Adipocyte (in vitro differentiated cells): ENCODE results near the gene ZNF846.

Experiments used
- DNase-seq: peaks from one replicate; pipeline ENCODE4 v3.0.0-alpha.2; 2015; ENCODE audit warnings: low read depth
- H3K27me3 ChIP-seq: replicated peaks from 2 replicates; pipeline ENCODE4 v1.7.0; 2013; ENCODE audit warnings: mild to moderate bottlenecking, low read length, moderate library complexity; ENCODE audit not compliant: control insufficient read depth, insufficient read depth
- H3K36me3 ChIP-seq: 2 replicates; pipeline ENCODE4 v1.7.0; 2013; ENCODE audit warnings: low read length, mild to moderate bottlenecking, moderate library complexity; ENCODE audit not compliant: control insufficient read depth, insufficient read depth, severe bottlenecking
- H3K4me1 ChIP-seq: 2 replicates; pipeline ENCODE4 v1.7.0; 2013; ENCODE audit warnings: mild to moderate bottlenecking, low read length, moderate library complexity; ENCODE audit not compliant: control insufficient read depth, insufficient read depth
- H3K4me3 ChIP-seq: 2 replicates; pipeline ENCODE4 v1.7.0; 2013; ENCODE audit warnings: mild to moderate bottlenecking, low read length, moderate library complexity
- H3K9ac ChIP-seq: 2 replicates; pipeline ENCODE4 v1.7.0; 2013; ENCODE audit warnings: mild to moderate bottlenecking, low read length, moderate library complexity
- H3K9me3 ChIP-seq: 2 replicates; pipeline ENCODE4 v1.7.0; 2013; ENCODE audit warnings: mild to moderate bottlenecking, low read length, moderate library complexity; ENCODE audit not compliant: control insufficient read depth

Gene ZNF846

DNA sequence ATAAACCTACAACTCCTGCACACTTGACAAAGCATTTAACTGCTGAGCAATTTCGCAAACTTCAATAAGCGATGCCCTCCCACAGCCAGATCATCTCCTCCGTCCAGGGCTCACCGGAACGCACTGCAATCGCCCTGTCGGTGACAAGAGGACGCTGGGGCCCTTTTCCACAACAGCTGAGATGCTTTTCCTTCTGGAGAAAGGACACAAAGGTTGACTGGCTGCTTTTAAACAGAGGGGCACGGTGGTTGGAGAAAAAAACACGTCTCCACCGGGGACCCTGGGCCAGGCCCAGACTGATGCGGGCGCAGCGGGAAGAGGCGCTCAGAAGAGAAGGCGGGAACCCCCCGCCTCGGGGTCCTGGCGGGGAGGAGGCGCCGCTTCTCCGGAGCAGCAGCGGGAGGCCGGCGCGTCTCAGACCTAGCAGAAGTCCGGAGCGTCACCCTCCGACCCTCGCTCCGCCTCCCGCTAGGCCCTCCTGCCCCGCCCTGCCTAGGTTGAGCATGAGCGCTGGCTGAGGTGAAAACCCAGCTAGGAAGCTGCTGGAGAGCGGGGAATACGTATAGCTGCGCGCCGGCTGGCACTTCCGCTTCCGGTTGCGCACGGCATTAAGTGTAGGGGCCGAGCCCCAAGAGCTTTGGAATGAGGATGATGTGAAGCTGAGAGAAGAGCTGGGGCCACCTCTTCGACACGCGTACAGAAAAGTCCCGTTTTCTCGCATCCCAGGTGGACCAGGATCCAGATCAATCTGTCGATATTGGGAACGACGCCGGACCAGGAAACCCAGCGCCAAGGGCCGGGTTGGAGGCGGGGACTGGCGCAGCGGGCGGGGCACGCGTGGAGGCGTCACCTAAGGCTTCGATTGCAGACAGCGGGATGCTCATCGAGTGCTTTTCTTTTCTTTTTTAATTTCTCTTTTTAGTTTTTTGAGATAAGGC, at the start of gene ZNF846:
Gene ZNF846, minus strand, starts transcription at position 564 of the 938 bp plus-strand sequence. CDS start 3,788 bp downstream, outside the sequence.
- Histone ChIP-seq H3K4me1 (peaks cover 7% of the 10 kb centered on the region), H3K4me3 (peak within 1 kb of the TSS; percentile 97), H3K9ac (peak within 1 kb of the TSS; percentile 95), H3K9me3 (peaks cover 3% of the 10 kb centered on the region), H3K27me3 (no peaks in the 10 kb centered on the region), H3K36me3 (peaks cover 10% of the 10 kb centered on the region)
- peak; percentile 97 for DNase-seq

DNA sequence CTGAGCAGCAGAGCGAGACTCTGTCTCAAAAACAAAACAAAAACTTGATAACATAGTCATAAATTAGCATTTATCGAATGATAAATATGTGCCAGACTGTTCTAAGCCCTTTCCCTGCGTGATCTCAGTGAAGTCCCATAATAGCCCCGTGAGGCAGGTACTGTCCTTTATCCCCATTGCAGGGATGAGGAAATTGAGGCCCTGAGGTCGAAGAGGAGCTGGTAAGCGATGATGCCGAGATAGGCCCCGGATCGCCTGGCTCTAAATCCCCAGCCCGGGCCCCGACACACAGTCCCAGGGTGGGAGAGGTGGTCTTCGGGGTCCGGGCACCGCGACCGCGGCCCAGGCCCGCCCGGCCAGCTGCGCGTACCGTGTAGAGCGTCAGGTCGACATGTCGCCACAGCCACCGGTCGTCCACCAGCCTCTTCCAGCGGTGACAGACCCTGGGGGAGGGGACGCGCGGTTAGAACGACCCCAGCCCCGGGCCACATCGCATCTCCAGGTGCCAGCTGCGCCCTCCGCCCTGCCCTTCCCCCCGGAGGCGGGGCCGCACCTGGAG, 49.7 kb upstream of the ZNF846 start:
- no peaks in the 10 kb centered on the region for H3K27me3 ChIP-seq
- no peaks in the 10 kb centered on the region for H3K9me3 ChIP-seq
- H3K36me3 ChIP-seq: peaks cover 4% of the 10 kb centered on the region
- peak overlapping the region; percentile 97 for H3K9ac ChIP-seq
- no peak for DNase-seq
- peak overlapping the region; percentile 97 for H3K4me3 ChIP-seq
- peaks cover 17% of the 10 kb centered on the region for H3K4me1 ChIP-seq

DNA sequence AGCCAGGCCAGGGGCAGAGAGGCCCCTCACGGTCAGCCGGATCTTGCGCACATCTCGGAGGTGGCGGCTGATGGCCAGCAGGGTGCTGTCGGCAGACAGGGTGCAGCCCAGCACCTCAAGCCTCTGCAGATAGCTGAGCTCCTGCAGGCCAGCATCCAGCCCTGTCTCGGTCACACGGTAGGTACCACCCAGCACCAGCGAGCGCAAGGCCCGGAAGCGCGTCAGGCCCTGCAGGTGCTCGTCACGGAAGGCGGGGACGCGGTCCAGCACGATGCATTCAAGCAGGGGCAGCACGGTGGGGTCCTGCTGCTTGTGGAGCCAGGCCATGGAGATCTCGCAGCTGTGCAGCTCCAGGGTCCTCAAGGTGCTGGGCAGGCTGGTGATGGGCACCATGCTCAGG, 42.6 kb upstream of the ZNF846 start:
- Histone ChIP-seq H3K27me3 (no peaks in the 10 kb centered on the region), H3K4me3 (no peak overlapping the region), H3K9me3 (no peaks in the 10 kb centered on the region), H3K4me1 (no peaks in the 10 kb centered on the region), H3K9ac (no peak overlapping the region), H3K36me3 (peaks cover 63% of the 10 kb centered on the region)
- DNase-seq: no peak

DNA sequence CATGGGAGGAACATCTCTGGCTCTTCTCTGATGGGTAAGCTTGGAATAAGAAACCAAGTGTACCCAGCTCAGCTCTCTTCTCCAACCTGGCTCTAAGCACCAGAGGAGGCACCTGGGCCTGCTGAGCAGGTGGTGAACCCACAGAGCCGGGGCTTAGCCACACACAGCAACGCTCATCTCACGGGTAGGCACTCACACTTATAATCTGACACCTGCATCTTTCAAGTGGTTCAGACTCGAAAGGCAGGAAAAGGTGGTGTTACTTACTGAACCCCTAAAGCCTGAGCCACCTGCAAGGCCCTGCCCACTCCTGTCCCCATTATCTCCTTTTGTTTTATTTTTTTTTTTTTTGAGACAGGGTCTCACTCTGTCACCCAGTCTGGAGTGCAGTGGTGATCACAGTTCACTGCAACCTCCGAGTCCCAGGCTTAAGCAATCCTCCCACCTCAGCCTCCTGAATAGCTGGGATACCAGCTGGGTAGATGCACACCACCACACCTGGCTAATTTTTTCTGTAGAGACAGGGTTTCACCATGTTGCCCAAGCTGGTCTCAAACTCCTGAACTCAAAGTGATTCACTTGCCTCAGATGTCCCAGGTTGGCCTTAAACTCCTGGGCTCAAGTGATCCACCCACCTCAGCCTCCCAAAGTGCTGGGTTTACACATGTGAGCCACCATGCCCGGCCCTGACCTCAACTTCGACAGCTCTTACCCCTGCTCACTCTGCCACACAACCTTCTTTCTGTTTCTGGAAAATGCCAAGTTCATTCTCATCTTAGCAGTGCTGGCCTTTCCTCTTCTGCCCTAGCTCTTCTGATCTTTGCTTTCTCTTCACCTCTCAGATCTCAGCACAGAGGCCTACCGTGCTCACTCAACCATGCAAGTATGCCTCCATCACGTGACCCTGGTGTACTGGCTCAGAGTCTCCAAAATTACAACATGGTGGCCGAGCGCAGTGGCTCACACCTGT, 40.6 kb upstream of the ZNF846 start:
- no peak overlapping the region for H3K4me3 ChIP-seq
- H3K27me3 ChIP-seq: no peaks in the 10 kb centered on the region
- no peak for DNase-seq
- H3K36me3 ChIP-seq: peaks cover 77% of the 10 kb centered on the region
- H3K9ac ChIP-seq: no peak overlapping the region
- H3K9me3 ChIP-seq: no peaks in the 10 kb centered on the region
- no peaks in the 10 kb centered on the region for H3K4me1 ChIP-seq

DNA sequence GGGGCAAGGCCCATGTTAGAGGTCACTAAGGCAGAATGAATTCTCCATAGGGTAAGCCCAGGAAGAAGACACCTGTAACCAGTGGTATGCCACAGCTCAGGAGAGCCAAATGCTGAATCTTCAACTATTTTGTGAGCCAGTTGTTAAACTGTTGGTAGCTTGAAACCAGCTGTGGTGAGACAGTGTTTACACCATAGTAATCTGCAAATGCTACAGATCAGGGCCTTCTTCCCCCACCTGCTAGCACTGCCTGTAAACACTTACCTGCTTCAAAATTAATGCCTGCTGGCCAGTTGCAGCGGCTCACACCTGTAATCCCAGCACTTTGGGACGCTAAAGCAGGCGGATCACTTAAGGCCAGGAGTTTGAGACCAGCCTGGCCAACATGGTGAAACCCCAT, 38.3 kb upstream of the ZNF846 start:
- Histone ChIP-seq H3K9ac (no peak overlapping the region), H3K9me3 (no peaks in the 10 kb centered on the region), H3K4me3 (no peak overlapping the region), H3K27me3 (no peaks in the 10 kb centered on the region), H3K36me3 (peaks cover 77% of the 10 kb centered on the region), H3K4me1 (no peaks in the 10 kb centered on the region)
- no peak for DNase-seq

DNA sequence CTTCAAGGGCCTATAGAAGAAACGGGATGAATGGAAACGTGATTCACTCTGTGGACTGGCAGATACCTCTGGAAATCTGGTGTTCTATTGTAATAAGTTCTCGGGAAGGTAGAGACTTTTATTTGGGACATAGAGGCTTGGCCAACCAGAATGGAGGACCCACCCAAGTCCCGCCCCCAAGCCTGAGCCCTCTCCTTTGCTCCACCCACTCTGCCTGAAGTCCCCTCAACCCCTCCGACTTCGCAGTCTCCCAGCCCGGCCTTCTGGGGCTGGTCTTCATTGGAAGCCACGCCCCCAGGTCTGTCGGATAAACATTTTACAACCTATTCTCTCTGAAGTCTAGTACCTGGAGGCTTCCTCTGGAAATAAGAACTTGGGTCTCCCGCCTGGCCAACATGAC, 33.4 kb upstream of the ZNF846 start:
- no peaks in the 10 kb centered on the region for H3K4me1 ChIP-seq
- no peak for DNase-seq
- H3K27me3 ChIP-seq: no peaks in the 10 kb centered on the region
- H3K9ac ChIP-seq: no peak overlapping the region
- H3K4me3 ChIP-seq: no peak overlapping the region
- H3K9me3 ChIP-seq: no peaks in the 10 kb centered on the region
- peaks cover 33% of the 10 kb centered on the region for H3K36me3 ChIP-seq

DNA sequence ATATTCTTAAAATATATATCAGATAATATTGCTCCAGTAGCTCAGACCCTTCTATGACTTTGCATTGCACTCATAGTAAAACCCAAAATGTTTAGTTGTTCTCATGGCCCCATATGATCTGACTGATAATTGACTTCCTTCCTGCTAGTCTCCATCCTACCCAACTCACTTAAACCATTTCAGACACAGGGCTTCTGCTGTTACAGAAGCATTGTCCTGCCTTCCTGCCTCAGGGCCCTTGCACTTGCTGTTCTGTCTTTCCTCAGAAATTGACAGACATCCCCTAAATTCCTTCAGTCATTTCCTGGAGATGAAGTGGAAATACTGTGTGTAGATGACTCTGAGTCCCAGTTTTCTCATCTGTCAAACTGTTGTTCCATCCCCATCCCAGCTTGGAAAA, 30.6 kb upstream of the ZNF846 start:
- no peaks in the 10 kb centered on the region for H3K4me1 ChIP-seq
- no peaks in the 10 kb centered on the region for H3K9me3 ChIP-seq
- DNase-seq: no peak
- peaks cover 10% of the 10 kb centered on the region for H3K36me3 ChIP-seq
- H3K4me3 ChIP-seq: no peak overlapping the region
- H3K9ac ChIP-seq: no peak overlapping the region
- no peaks in the 10 kb centered on the region for H3K27me3 ChIP-seq

DNA sequence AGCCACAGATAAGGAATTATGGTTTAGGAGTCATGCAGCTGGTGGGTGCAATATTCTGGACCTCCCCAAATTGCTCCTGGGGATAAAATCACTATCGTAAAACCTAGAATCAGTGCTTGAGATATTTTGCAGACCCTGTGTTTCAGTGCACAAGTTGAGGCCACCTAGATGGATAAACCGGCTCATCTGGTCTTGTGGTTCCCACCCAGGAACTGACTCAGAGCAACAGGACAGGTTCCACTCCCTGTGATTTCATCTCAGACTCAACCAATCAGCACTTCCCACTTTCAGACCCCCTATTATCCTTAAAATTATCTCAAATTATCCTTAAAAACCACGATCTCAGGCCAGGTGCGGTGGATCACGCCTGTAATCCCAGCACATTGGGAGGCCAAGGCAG, 29.3 kb upstream of the ZNF846 start:
- Histone ChIP-seq H3K27me3 (no peaks in the 10 kb centered on the region), H3K4me3 (no peak overlapping the region), H3K4me1 (no peaks in the 10 kb centered on the region), H3K9ac (no peak overlapping the region), H3K36me3 (no peaks in the 10 kb centered on the region), H3K9me3 (no peaks in the 10 kb centered on the region)
- no peak for DNase-seq

DNA sequence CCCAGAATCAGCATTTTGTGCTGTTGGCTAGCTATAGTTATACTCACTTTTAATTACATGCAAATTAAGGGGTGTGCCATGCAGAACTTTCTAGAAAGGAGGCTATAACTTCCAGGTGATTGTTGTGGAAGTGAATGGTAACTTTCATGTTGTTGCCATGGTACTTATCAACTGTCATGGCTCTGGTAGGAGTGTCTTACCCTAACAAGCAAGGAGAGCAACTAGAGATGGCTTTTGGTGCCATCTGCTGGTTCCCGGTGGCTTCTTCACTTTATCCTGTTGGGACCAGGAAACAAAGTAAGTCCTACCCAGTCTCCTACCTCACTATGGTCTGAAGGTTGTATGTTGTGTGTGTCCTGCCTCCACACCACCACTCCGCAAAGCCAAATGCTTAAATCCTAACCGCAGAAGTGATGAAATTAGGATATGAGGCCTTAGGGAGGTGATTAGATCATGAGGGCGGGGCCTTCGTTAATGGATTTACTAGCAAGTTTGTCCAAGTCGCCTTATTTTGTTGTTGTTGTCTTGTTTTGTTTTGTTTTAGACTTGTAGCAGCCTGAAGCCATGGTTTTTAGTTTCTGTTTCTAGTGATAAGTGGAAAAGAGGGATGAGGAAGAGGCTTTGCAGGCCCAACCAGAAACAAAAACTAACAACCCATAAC, 27.7 kb upstream of the ZNF846 start:
- H3K9me3 ChIP-seq: no peaks in the 10 kb centered on the region
- H3K4me1 ChIP-seq: no peaks in the 10 kb centered on the region
- no peak overlapping the region for H3K9ac ChIP-seq
- peak; percentile 92 for DNase-seq
- no peaks in the 10 kb centered on the region for H3K36me3 ChIP-seq
- no peak overlapping the region for H3K4me3 ChIP-seq
- no peaks in the 10 kb centered on the region for H3K27me3 ChIP-seq

DNA sequence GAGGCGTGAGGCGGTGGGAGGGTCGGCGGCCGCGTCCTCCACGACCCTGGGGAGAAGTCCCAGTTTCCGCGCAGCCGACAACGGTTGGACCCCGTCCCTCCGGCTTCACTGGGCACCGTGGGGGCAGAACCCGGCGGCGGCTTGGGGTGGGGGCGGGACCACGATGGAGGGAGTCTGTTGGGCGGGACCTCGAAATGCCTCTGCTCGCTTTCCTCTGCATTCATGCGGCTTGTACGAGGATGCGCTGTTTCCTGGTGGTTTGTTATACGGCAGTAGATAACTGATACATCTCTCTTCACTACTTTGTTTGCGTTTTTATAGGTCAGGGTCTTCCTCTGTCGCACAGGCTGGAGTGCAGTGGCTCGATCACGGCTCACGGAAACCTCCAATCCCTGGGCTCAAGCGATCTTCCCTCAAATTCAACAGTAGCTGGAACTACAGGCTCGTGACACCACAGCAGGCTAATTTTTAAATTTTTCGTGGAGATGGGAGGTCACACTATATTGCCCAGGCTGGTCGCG, 24.6 kb upstream of the ZNF846 start:
- H3K9me3 ChIP-seq: no peaks in the 10 kb centered on the region
- peak overlapping the region; percentile 87 for H3K9ac ChIP-seq
- H3K27me3 ChIP-seq: no peaks in the 10 kb centered on the region
- H3K4me1 ChIP-seq: peaks cover 4% of the 10 kb centered on the region
- H3K36me3 ChIP-seq: no peaks in the 10 kb centered on the region
- H3K4me3 ChIP-seq: peak overlapping the region; percentile 93
- peak; percentile 69 for DNase-seq
